HG02884 (cell line): ENCODE measurements around the gene NDUFA13.

Experiments used
- ATAC-seq: cut with Tn5 transposase; IDR thresholded peaks from one replicate; pipeline ENCODE4 v1.9.1; 2021; ENCODE audit warnings: mild to moderate bottlenecking, moderate library complexity; ENCODE audit not compliant: unreplicated experiment

NDUFA13 gene

DNA sequence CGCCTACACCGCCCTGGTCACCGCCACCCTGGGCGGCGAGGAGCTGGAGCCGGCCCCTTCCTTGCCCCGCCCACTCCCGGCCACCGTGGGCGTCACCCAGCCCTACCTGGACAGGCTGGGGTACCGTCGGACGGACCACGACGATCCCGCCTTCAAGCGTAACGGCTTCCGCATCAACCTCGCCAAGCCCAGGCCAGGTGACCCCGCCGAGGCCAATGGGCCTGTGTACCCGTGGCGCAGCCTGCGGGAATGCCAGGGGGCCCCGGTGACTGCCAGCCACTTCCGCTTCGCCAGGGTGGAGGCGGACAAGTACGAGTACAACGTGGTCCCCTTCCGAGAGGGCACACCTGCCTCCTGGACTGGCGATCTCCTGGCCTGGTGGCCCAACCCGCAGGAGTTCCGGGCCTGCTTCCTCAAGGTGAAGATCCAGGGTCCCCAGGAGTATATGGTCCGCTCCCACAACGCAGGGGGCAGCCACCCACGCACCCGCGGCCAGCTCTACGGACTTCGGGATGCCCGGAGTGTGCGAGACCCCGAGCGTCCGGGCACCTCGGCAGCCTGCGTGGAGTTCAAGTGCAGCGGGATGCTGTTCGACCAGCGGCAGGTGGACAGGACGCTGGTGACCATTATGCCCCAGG, 29.0 kb downstream of the NDUFA13 start:
- no peak for ATAC-seq

DNA sequence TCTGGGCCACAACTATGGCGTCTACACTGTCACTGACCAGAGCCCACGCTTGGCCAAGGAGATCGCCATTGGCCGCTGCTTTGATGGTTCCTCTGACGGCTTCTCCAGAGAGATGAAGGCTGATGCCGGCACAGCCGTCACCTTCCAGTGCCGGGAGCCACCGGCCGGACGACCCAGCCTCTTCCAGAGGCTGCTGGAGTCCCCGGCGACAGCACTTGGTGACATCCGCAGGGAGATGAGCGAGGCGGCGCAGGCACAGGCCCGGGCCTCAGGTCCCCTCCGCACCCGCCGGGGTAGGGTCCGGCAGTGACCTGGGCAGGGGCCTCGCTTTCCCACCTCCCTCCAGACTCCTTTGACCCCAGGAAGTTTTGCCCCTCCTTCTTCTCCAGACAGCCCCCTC, 29.7 kb downstream of the NDUFA13 start:
- no peak for ATAC-seq

DNA sequence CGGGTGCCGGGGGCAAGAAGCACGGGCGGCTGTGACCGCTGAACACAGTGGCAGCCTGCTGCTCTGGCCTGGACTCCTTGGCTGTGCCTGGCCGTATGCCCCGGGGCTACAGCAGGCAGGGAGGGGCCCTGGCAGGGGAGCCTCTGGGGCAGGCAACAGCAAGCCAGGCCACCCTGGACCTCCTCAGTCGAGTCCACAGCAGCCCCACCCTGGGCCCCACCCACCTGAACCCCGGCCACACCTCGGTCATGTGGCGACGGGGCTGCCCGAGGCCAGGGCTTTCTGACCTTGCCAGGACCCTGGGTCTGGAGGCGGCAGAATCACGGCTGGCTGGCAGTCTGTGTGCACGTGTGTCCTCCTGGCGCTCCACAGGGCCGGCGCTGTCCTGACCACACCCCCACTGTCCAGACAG, 30.7 kb downstream of the NDUFA13 start:
- no peak for ATAC-seq

DNA sequence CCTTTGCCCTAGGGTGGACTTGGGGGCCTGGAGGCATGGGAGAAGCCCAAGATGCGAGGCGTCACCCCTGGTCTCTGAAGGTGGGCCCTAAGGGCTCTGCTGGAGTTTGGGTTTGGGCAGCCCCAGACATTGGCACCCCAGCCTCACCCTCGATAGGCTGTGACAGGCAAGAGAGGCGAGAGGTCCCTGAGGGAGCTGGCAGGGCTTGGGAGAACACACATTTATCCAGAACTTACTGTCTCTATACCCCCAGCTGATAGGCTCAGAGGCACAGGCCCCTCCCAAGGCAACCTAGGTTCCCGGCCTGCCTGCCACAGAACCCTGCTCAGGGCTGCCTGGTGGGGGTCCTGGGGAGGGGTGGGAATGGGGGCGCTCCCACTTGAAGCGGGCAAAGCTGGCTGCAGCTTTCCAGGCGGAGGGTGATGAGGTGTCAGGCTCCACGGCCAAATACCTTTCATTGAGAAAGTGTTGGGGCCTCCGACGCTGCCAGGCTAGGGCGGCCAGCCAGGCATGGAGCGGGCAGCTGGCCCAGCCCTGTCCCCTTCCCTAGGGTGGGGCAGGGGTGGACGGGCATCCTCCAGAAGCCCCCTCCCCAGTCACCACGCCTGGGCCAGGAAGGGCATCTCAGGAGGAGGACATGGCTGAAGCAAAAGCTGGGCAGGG, 31.8 kb downstream of the NDUFA13 start:
- no peak for ATAC-seq

DNA sequence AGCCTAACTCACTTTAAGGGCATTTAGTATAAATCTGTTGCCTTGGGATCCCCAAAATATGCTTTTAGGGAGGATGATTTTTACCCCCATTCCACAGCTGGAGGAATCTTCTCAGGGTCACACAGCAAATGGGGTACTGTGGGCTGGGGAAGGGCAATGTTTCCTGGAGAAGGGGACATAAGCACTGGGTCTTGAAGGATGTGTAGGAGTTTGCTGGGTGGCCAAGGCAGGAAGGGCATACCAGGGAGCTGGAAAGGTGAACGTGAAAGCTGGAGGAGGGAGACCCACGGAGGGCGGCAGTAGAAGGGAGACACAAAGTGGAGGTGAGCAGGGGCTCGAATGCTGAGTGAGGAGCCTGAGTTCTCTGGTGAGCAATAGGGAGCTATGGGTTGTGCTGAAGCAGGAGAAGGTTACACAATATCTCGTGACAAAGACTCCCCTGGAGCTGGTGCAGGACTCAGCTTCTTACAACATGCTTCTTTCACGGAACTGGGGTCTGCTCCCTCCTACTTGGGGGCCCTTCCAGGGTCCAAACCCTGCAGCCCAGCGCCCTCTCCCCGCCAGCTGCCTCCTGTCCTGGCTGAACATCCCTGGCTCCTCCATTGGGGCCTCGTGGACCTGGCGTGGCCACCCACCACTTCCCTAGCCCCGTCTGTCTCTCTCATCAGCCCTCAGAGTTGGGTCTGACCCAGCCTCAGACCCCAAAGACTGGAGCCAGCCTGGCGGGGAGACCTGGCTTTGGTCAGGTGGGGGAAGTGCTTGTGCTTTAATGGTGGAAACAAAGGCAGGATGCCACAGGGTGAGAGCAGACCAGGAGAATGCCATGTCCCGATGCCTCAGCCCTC, 33.1 kb downstream of the NDUFA13 start:
- no peak for ATAC-seq

DNA sequence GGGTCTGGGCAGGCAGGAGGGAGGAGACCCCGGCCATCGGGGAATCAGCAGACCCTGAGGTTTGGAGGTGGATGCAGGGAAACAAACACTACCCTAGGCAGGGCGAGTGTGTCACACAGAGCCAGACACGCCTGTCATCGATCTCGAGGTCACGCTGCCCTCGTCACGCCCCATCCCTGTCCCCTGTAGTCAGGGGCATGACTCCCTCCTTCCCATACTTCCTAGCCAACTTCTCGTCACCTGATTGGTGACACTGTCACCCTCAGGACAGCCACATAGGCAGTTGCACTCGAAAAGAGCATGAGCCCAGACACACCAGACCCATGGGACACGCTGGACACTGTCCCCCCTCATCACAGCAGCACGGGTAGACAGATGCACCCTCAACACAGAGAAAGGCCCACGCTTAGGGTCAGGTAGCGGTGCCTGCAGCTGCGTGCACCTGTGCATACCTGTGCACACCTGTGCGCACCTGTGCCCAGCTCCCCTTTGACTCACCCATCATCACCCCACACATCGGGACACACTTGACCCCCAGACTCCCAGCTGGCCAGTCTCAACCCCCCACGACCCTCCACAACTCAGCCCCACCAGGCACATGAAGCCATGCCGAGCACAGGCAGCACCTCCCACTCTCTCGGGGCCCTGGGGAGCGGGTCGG, 33.9 kb downstream of the NDUFA13 start:
- ATAC-seq: no peak

DNA sequence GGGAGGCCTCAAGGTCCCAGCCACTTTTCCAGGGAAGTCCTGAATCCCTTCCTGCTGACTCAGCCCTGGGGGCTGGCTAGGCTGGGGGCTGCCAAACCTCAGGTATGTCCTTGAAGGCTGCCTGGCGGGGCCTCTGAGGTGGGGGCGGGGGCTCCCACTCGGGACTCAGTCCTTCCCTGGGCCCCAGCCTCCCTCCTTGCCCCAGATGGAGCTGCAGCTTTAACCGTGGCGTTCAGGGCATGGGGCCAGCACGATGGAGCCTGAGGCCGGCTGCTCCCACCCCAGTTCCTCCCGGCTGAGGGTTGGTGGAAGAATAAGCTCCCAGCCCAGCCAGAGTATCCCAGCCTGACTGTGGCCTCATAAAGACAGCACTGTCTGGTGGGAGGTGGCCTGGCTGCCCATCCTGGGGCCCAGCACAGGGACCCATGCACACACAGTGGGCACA, 34.5 kb downstream of the NDUFA13 start:
- ATAC-seq: no peak

DNA sequence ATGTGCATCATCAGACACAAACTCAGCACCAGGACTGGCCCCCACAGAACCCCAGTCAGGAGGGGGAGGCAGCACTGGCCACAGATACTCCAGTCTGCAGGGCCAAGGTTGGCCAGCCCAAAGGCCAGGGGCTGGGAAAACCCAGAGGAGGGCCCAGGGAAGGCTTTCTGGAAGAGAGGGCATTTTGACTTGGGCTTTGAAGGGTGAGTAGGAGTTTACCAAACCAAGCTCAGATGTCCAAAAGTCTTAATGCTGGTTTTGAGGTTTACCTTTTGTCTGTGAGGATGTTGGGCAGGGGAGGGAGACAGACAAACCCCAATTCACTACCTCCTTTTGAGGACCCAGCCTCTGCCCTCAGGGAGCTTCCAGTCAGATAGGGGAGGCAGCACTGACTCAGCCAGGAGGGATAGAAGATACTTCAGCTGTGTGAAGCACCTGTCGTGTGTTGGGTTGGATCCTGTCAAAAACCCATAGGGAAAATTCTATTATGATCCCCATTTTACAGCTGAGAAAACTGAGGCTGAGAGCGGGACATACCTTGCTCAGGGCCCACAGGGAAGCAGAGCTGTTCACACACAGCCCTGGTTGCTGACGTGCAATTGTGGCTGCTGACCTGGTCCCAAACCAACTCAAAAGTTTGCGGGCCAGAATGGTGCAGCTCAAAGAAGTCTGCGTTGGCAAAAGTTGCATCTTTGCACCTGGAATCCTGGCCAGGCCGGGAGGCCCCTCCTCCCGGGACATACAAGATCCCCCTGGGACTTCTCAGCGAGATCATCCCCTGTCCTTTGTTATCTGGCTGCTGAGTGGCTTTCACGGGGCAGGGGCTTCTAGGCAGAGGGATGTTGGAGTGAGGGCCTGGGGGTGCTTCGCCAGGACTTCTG, 35.2 kb downstream of the NDUFA13 start:
- no peak for ATAC-seq

DNA sequence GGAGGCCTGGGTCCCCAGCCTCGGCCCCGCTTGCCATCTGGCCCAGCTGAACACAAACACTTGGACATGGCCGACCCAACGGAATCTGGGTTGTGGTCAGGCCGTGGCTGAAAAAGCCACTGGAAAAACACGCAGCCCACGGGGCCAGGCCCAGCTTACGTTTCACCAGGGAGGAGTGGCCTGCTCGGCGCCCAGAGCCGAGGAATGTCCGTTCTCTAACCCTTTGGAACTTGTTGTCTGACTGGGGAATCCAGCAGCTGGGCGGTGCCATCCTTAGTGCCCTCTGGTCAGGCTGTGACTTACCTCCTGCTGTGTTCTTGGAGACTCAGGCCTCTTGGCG, 35.8 kb downstream of the NDUFA13 start:
- ATAC-seq: no peak

DNA sequence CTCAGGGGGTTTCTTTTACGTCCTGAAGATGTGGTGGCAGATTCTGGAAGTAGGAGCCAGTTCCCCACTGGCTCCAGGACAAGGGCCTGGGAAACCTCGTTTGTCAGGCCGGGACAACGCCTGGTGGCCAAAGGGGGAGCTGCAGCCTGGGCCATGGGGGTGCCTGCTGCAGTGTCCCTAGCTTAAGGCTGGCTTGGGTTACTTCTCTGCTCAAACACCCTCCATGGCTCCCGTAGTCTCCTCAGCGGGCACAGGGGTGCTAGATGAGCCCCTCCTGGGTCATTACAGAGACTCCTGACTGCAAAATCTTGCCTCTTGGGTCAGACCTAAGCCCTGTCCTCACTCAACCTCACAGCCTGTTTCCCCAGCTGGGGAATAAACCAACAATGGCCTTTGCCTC, 36.8 kb downstream of the NDUFA13 start:
- no peak for ATAC-seq

DNA sequence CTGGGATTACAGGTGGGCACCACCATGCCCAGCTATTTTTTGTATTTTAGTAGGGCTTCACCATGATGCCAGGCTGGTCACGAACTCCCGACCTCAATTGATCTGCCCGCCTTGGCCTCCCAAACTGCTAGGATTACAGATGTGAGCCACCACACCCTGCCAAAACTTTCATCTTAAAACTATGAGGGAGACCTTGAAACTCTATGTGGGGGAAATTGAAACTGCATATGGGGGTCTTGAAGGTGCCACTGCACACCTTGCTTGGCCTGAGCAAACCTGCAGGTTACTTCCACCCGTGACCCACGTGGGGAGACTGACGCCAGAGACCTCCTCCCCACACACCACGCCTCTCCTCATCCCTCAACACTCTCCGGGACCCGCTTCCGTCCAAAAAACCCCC, 37.6 kb downstream of the NDUFA13 start:
- no peak for ATAC-seq

DNA sequence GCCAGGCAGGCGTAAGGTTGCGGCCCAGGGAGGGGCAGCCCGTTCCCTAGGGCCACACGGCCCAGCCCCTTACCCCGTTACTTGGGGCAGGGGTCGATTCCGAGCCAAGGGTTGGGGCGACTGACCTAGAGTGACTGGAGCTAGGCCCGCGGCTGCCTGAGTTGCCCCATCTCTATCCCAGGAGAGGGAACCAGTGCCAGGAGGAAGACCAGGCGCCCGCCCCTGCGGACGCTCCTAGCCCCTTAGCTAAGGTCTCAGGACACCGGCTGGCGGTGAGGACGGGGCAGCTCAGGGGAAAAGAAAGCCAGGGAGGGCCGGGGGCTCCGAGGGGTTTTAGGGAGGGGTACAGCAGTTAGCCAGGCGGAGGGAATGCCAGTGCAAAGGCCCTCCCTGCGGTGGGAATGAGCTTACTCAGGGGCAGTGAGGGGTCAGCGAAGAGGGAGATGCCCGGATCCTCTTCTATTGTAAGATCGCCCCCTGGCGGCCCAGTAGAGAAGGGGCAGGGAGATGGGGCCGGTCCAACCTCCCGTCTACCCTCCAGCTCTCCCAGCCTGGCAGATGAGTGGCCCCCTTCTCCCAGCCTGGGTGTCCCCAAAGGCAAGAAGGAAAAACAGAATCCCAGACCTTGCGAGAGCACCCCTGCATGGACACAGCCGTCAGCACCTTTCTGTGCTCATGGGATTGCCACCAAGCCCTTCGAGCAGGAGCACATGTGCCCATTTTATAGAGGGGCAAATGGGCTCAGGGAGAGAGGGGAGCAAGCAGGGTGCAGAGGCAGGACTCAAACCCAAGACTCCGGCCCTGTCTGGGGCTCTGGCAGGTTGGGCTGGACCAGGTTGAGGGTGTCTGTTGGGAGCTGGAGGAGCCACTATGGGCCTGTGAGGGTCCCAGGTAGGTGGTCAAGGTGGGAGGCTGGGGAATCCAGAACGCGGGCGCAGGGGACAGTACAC, 38.3 kb downstream of the NDUFA13 start:
- ATAC-seq: no peak

DNA sequence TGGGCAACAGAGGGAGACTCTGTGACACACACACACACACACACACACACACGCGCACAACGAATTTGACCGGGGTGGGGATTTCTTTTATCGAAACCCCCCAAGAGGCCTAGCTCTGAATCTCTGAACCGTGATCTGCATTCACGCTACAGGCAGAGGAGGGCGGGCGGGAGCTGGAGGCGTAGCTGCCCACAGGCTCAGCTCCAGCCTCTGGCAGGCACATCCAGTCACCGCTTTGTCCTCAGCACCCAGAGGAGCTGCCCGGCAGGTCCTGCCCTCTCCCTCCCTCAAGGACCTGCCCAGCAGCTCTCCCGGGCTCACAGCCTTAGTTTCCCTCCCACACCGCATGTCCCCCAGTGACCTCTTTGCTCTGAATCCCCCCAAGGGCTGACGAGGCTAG, 42.0 kb downstream of the NDUFA13 start:
- no peak for ATAC-seq

DNA sequence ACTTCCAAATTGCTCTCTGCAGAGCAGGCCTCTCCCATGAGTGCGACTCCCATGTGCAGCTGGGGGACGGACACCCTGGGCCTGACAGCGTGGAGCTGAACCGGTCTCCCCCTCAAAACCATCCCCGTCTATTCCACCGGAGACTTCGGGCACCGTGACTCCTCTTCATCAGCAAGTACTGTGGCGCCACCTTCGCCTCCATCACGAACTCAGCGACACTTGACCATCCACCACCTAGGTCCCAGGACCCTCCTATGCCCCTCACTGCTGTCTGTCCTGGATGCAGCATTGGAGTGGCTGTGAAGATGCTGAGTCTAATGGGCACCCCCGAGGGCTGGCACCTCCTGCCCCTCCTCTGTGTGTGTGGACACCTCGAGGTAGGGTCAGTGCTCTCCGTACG, 42.6 kb downstream of the NDUFA13 start:
- ATAC-seq: no peak

DNA sequence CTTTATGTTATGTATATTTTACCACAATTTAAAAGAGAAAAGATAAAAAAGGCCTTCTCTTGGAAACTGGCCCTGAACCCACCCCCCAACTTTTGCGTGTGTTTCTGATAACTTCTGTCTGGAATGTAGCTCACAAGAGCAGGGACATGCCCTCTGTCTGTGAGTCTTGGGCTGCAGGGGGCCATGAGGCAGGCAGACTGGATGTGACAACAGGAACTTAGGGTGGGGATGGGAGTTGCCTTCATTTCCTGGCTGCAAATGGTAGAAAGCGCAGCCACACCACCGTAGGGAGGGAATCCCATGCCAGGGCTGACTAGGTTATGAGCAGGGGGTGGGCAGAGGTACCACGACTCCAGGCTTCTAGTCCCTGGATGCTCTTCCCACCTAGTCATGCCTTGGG, 43.9 kb downstream of the NDUFA13 start:
- ATAC-seq: no peak

DNA sequence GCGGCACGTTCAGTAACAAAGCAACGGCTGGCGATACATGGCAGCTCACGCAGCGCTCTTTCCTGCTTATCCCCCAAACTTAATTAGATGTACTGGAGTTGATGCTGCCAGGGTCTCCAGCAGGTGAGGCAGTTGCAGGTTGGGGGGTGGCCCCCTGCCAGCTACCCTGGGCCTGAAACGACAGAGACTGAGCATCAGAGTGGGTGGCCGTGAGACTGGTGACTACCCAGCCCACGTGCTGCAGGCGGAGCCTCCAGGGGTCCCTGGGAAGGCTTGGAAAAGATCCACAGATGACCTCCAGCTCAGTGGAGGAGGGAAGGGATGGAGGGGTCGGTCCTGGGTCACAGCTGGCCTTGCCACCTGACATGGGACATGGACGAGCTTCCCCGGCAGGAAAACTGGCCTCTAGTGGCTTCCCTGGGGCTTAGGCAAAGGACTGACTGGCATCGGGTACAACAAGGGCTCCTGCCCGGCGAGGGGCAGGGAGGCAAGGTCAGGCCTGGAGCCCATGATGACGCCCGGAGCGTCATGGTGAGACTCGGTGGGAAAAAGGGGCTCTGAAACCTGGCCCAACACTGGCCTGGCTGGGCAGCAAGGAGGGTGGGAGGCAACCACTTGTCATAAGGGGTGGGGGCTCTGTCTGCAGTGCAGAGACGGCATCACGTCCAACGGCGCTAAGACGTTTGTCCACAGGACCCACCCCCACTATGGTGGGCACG, 46.1 kb downstream of the NDUFA13 start:
- ATAC-seq: no peak

DNA sequence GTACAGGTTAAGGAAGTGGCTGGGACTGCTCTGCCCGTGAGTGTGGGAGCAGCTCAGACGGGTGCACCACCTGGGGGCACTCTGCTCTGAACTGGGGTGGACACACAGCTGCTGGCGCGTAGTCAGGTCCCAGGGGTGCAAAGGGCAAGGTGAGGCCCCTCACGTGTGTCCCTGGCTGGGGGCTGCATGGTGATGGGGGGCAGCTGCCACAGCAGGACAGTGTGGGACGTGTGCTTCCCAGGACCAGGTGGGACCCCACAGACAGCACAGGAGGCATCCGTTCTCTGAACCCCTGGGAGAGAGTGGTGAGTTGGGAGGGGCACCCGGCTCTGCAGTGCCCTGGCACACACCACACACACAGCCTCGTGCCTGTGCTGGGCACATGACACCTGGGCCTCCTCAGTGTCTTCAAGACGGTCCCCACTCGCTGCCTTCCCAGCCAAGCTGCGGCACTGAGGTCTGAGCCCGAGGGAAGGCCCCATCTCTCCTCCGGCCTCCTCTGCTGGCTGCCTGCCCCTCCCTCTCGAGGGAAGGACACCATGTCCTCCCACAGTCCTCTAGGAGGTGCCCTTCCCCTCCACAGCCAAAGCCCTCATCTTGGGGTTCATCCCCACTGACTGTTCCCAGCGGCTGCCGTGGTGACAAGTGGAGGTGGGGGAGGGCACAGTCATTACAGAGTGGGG, 46.8 kb downstream of the NDUFA13 start:
- ATAC-seq: no peak

DNA sequence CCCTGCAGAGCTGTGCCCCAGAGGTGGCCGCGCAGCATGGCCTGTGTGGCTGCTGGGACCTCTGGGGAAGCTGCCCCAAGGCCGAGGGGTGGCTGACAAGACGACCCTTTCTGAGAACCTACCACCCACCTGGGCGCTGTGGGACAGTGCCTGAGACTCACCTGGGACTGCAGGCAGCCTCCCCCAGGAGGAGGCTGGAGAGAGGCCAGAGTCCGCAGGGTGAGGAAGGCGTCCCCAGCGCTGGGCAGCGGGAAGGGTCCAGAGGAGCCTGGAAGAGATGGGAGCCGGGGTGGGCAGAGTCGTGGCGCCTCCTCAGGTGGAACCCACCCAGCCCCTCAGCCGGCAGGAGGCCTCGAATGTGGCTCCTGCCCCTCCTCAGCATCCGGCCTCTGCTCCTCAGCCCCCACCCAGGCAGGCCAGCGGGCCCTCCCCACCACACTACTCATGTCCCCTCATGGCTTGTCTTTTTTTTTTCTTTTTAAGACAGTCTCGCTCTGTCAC, 47.4 kb downstream of the NDUFA13 start:
- ATAC-seq: no peak
